Esophagus muscularis mucosa (tissue), 4 donors: ENCODE results near the gene CALD1.

Source experiments
- CTCF ChIP-seq, 3 experiments: fragments of 200-600 bp in 2 of 3; fragments of 450-650 bp in 1 of 3; sonication (generic) in 2 of 3; IDR thresholded peaks; one replicate each; pipeline ENCODE4 v1.5.1; 2017 to 2019; ENCODE audit warnings: antibody characterized with exemption in 3 of 3, mild to moderate bottlenecking in 2 of 3, moderate library complexity in 1 of 3
- EP300 ChIP-seq: sonication (generic); formaldehyde crosslinking; IDR thresholded peaks from one replicate; pipeline ENCODE4 v1.6.1; 2017; ENCODE audit warnings: antibody characterized with exemption
- POLR2A ChIP-seq: fragments of 450-650 bp; IDR thresholded peaks from one replicate; pipeline ENCODE4 v1.6.1; 2017; ENCODE audit warnings: antibody characterized with exemption, moderate library complexity, mild to moderate bottlenecking, low read depth
- POLR2AphosphoS5 ChIP-seq, 2 donors: sonication (generic); formaldehyde crosslinking; IDR thresholded peaks; one replicate each; pipeline ENCODE4 v1.6.1; 2017; ENCODE audit warnings: antibody characterized with exemption in 2 of 2

- TF ChIP-seq CTCF (IDR thresholded peaks at IDR 0.05), result no peak
- no peak for TF ChIP-seq POLR2A
- TF ChIP-seq POLR2AphosphoS5 (IDR thresholded peaks at IDR 0.05), result no peak
- TF ChIP-seq EP300, result no peak
Observed at GRCh38 chr7:134777470-134777869, 2.0 kb upstream of the CALD1 start.
